HG02870 (cell line): ENCODE measurements around the gene FARS2.
"Not testable (repeated sequence)": the region's sequence is repeated elsewhere in the genome, so short reads cannot be mapped to it uniquely, and the experiment has no call there.

Experiments
- ATAC-seq: cut with Tn5 transposase; IDR thresholded peaks from one replicate; pipeline ENCODE4 v1.9.1; 2021; ENCODE audit warnings: mild to moderate bottlenecking, moderate library complexity; ENCODE audit not compliant: unreplicated experiment

The FARS2 gene

DNA sequence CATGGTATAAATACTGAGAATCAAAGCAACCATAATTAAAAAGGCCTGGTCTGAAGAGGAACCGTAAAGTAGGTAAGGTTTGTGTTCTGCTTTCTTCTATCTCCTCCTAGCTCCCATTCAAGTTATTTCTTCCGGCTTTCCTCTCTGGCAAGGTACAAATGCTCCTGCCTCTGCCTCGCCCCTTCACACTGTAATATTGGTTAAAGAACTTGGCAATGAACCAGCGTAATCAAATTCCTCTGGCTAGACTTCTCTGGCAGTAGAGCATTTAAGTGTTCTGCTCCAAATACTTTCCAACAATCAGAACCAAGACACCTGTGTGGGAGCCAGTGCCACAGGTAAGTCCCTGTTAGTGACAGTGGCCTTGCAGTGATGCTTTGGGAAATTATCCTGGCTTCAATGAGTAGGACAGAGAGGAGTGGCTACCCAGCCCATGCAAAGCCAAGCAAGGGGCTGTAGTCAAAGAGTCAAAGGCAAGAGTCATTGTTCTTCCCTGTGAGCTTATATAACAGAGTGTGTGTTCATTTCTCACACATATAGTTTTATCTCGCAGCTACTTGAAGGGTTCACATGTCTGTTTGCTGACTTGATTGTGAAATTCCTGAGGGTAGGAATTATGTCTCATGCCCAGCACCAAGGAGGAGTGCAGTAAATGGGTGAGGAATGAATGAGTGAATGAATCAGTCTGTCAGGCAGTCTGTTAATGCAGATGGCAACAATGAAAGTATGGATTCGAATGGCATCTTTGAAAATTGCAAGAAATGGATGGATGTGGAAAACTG lies 416.1 kb downstream of the FARS2 start:
- ATAC-seq = no peak

DNA sequence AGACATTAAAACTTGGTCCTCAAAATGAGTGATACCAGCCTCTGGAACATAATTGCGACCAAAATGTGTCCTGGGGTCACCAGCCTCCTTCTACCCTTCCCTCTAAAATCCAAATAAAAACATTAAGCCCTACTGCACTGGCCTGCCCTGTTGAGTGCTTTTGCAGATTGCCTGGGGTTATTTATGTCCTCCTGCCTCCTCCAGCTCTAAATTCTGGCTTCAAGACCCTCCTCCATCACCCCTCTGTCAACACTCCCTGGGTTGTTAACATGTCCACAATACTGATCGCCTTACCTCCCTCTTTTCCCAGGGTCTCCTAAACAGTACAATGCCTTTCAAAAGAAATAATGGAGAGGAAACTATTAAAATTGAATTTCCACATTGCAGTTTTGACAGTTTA lies 418.0 kb downstream of the FARS2 start:
- ATAC-seq = no peak

DNA sequence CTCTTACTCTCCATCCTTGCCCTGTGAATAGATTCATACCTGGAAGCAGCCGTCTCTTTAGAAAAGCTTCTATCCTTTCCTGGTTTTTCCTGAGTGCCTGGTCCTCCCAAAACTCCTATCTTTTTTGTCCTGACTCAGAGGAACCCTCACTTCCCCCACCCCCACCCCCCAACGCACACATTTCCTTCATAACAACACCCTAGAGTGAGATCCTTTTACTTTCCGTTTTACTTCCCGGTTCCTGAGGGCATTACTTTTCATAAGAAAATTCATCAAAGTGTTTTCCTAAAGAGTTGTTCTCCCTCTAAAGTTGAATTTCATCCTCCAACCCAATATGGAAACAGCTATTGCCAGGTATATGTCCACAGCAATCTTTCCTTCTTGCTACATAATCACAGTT lies 418.4 kb downstream of the FARS2 start:
- no peak for ATAC-seq

DNA sequence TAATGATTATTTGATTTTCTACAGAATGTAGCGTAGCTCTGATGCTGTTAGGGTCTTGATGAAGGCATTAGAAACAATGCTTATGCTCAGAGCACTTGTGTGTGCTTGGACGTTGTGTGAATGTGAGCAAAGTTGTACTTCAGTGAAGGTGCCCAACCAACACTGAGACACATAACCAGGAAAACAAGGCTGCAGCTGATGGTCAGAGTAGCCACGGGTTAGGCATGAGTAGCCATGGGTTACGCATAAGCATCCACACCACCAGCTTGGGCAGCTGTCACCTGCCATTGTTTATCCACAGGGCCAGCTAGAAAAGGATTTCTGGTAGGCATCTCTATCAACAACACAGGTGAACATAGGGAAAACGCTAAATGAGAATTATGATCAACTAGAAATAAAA lies 418.8 kb downstream of the FARS2 start:
- ATAC-seq = no peak

DNA sequence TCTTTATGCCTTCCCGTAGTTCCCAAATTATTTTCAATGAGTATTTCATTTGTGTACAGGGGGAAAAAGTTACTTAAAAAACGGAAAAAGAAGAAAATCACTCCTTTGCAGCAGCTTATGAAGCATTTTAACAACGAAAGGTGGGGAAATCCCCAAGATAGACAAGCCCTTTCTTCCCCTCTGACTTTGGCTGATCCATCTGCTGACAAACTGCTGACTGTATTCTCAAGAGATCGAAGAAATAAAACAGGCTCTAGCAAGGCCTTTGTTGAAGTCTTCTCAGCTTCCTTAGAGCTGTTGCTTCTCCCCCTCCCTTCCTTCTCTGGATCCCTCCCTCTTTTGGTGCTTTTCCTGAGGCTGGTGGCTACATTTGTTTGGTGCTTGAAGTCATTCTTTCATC lies 420.2 kb downstream of the FARS2 start:
- no peak for ATAC-seq

DNA sequence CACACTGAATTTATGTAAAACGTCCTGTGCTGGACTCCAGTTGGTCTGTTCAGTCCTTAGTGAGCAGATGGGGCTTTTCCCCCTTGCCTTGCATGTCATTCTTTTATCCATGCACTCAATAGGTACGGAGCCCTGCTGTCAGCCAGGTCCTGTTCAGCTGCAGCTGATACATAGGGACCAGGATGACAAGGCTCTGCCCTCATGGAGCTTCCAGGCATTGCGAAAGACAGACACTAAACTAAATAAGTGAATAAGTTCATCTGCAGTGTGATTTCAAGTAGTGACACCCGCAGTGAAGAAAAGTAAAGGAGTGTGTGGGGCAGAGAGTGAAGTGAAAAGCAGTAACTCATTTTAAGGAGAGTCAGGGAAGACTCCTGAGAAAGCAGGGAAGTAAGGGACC lies 421.2 kb downstream of the FARS2 start:
- no peak for ATAC-seq

DNA sequence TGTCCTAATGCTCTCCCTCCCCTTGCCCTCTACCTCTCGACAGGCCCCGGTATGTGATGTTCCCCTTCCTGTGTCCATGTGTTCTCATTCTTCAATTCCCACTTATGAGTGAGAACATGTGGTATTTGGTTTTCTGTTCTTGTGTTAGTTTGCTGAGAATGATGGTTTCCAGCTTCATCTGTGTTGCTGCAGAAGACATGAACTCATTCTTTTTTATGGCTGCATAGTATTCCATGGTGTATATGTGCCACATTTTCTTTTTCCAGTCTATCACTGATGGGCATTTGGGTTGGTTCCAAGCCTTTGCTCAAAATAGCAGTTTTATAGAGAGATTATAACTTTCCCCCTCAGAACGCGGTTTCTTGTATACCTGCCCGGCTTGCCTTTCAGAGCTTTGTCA lies 422.4 kb downstream of the FARS2 start:
- ATAC-seq = not testable (repeated sequence)

DNA sequence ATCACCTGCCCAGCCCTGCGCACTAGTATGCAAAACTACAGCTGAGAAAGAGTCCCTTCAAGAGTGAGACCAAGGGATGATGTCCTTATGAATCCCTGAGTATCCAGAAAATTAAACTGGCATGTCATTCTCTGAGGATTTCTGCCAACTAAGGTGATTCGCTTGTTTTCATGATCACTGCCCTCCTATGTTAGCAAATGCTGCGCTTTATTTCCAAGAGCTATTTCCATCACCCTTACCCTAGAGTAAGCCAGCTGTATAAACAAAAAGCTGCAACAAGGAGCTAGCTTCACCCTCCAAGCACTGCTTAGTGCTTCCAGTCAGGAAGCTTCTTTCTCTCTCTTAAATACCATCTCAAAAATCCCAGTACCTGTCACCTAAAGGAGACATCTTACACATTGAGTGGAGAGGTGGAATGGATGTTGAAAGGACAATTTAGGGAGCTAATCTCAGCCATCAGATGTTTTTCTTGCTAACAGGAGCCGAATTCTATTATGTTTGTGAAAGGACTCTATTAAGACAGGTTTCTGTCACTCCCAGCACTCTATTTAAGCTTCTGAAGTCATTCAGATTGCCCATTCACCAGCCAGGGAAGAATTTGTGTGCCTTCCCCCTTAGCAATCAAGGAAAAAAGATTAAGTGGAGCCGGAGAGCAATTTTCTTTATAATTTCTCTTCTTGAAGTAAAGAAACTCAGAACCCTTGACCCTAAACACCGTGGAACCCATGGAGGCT lies 423.2 kb downstream of the FARS2 start:
- no peak for ATAC-seq

DNA sequence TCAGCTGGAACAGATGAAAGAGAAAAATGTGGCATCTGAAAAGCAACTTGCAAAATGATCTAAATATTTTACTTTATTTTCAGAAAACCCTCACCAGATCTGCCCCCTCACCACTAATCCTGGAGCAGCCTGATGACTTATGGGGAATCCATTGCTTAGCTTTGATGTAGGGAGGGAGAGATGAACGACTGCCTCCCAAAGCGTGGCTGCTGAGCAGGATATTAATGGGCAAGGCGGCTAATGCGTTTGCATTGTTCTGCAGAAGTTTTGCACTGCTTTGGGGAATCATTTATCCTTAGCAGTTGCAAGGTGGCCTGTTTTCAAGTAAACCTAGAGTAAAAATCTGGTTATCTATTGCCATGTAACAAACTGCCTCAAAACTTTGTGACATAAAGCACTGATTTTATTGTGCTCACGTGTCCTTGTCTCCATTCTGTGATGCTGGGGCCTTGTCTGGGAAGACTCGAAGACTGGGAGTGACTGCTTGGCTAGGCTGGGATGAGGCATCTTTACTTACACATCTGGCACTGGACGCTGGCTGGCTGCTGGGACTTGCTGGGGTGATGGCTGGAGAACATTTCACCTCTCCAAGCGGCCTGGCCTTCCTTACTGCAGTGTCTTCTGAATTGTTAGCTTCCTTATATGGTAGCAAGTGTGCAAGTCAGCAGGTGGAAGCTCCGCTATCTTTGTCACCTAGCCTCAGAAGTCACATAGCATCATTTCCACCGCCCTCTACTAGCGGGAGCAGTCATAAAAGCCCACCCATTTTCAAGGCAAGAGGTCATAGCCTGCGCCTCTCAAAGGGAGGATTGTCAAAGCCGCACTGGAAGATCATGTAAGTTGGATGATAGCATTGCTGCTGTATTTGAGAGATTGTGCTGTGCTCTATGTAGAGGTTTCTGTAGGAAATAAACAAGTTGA lies 432.2 kb downstream of the FARS2 start:
- ATAC-seq = no peak

DNA sequence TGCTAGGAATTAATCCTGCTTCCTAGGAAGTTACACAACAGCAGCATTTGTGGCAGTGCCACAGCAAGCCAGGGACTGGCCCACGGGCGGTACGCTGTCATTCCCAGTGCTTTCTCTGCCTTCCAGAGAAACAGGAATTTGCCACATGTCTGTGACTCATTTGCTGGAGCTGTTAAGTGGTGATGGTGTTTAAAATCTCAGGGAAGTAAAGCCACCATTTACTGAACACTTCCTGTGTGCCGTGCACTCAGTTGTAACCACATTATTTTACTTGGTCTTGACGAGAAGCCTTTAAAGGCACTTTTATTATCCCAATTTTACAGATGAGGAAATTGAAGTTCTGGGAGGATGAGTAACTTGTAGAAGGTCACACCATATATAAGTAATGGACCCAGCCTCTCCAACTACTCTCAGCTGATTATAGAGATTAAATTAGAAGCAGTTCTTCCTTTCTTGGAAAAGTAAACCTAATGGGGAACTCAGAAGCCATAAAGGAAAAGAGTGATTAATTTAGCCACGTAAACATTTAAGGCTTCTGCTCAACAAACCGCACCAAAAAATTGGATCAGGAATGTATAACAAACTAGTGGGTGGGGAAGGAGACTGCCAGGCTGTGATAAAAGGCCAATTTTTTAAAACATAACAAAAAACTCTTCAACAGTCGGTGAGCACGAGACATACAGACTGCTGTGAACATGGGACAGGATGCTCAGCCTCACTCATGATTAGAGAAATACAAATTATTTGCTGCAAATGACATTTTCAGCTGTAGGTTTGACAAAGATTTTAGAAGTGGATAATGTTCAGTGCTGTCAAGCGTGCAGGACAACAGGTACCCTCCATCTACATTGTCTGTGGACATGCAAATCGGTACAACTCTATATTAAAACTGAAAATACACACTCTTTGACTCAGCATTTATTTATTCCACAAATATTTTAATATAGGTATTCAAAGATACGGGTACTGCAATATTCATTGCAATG lies 434.2 kb downstream of the FARS2 start:
- ATAC-seq = no peak

DNA sequence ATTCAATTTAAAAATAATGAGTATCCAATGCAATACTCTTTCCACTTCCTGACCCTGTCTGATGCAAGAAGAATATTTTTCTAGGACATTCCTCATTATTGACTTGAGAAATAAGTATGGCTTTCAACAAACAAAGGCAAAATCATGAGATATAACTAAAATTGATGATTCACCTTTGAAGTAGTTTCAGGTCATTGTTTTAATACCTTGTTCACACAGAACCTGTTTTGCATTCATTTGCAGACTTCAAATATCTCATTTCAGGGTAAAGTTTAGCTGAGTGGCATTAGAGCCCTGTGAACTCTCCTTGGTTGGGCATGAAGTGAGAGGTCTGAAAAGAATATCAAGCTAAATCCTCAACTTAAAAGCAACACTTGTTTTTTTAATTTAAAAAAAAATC lies 436.2 kb downstream of the FARS2 start:
- no peak for ATAC-seq

DNA sequence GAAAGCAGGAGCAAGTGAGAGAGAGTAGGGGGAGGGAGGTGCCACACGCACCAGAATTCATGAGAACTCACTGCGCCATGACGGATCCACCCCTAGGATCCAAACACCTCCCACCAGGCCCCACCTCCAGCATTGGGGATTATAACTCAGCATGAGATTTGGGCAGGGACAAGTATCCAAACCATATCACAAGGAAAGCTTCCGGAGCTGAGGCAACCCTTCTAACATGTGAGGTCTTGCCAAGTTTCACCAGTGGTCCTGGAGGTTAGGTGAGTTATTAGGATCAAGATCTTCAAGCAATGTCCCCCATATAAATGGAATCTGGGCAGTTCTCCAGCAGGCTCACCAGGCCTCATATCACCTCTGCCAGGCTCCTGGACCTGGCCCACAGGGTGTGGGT lies 437.0 kb downstream of the FARS2 start:
- ATAC-seq = no peak

DNA sequence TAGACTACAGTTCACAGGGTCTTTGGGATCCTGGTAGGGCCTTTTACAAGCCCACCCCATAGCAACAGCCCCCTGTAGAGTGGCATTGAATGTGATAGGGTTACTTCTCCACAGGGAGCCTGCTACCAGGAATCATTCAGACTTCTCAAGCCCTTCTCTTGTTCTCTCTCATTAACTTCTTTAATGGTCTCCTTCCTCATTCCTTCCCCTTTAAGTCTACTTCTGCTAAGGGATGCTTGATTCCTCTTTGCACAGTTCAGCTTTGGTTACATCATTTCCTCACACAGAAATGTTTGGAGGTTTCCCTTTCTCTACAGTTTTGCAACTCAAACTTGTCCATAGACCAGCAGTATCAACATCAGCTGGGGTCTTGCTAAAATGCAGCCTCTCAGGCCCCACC lies 437.8 kb downstream of the FARS2 start:
- not testable (repeated sequence) for ATAC-seq

DNA sequence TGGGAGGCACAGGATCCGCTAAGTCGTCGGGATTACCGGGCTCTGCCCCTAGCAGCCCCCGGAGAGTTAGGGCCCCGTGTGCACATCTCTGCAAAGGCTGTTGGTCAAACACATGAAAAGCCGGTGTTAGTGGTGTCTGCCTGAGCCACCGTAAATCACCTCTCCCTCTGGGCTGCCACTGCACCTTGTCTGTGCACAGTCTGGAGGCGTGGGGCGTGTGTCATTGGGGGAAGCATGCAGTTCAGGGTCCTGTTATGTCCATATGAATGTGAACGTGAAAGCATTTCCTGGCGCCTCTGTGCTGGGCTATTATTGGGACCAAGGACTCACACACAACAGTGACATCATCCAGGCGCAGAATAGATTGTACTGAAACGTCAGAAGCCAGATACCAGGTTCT lies 439.9 kb downstream of the FARS2 start:
- no peak for ATAC-seq

DNA sequence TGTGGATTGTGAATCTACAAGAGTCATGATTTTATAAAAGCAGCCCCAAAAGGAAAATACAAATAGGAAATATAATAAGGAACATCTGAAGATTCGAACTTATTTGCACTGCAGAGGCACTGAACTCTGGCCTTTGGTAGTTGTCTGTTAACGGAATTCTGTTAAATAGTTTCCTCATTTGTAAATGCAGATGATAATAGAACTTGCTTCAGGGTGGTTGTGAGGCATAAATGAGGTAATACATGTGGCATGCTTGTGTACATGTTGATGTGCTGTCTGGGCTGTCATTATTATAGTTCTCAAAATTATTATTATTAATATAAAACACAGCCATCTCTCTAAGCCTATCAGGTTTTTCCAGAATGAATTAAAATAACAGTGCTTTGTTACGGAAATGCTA lies 443.4 kb downstream of the FARS2 start:
- ATAC-seq = no peak

DNA sequence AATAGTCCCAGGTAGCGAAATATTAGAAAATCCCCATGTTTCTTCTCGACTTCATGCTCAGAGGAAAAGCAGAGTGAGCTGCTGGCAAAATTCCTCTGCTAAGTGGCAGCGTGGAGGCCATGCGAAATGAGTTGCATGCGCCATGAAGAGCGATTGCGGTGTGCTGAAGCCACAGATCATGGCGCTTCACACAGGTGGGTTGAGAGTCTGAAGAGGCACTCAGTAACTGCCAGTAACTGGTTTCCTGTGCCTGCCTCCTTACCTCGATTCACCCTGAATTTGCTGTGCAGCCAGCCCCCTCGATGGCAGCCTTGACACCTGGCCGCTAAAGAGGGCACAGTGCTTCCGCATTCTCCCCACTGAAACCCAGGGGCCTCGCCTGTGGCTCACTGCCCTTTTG lies 443.9 kb downstream of the FARS2 start:
- ATAC-seq = no peak

DNA sequence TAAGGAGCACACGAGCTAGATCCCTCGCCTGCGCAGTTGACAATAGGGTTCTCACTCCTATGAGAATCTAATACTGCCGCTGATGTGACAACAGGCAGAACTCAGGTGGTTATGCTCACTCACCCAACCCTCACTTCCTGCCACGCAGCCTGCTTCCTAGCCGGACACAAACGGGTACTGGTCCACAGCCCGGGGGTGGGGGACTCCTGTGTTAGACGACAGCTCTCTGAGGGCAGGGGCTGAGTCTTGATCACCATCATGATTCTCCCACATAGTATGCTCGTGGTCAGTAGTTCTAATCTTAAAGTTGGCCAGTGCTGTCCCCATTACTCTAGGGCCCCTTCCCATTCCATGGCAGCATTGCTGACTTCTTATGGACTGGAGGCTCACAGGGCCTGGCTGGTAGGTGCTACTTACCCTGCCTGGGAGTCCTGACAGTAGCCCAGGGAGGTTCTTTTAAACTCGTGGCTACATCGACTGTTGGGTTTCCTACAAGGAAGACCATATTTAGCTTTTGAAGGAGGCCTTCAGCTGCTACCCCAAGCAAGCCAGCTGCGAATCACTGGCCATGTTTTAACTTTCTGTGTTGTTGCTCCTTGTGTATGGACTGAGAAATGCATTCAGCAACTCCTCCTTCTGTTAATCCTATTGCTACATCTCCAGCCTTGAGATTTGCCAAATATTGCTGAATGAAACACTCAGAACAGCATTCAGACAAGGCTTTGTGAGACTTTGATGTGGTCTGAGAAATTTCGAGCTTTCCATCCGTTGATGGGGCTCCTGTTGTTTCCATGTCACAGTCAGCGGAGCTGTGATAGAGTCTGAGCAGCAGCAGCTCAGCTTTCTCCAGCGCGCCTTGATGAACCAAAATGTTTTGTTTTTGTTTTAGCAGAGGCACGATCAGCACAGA lies 445.1 kb downstream of the FARS2 start:
- ATAC-seq = no peak

DNA sequence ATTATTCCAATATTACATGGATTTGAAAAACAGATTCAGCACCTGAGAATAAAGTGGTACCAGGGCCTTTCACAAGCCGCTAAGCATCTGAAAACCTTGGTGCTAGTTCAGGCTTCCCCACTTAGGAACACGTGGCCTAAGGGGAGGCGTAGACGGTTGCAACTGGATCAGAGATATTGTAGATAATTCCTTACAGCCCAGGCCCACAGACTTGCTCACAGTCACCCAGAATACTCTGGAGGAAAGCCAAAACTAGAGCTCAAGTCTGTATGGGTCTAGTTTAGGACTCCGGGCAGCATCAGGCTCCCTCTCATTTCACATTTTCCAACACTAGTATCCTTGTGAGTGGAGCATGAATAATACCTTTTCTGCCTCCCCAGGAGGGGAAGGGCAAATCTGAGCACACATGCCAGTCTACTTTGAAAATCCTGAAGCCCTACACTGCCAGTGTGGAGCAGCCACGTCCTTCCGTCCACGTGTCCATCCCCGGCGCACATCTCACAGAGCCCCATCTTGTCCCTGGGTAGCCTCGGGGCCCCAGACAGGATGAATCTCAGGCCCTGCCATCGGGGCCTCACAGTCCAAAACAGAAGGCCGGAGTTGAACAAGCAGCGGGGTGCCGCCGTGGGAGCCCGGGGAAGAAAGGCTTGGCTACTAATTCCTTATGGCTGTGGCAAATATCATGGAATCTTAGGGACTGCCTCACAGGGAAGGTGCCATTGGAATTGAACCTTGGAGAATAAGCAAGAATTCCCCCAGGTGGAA lies 446.1 kb downstream of the FARS2 start:
- no peak for ATAC-seq

DNA sequence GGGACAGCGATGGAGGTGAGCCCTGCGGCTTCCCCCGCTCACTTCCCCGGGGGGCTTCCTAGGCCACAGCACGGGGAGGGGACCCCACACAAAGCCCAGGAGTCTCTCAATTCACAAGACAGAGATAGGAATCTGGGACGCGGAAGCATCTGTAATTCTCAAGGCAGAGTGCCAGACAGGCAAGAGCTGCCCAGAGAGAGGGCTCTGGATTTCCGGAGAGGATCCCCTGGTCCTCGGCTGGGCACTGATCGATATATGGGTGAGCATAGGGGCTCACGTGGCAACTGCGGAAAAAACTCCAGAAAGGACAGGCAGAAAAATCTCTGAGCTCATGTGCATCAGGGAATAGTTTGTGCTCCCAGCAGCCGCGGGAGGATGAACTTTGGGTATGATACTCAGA lies 449.2 kb downstream of the FARS2 start:
- ATAC-seq = no peak
